Measurements from ENCODE around the gene ABCC5. TPM values are rescaled to one million over a fixed set of nuclear protein-coding genes. Genes with fewer than 3 reads are reported as not detected.

ABCC5 gene
- total RNA-seq (2021) (133 and 151 TPM in 2 replicates), Bru-seq, nascent RNA (percentile 89 among the genes with signal in this experiment), BruChase-seq, experiment 1, labeled RNA remaining after a 2-hour chase (percentile 93 among the genes with signal in this experiment), BruChase-seq, experiment 2, labeled RNA remaining after a 6-hour chase (percentile 90 among the genes with signal in this experiment)
- long read RNA-seq, full-length matches to known transcripts = 94 of 162 reads
- long read RNA-seq, partial matches to known transcripts = 37 of 162 reads
- long read RNA-seq, other reads (novel, unspliced or antisense) = 31 of 162 reads

DNA sequence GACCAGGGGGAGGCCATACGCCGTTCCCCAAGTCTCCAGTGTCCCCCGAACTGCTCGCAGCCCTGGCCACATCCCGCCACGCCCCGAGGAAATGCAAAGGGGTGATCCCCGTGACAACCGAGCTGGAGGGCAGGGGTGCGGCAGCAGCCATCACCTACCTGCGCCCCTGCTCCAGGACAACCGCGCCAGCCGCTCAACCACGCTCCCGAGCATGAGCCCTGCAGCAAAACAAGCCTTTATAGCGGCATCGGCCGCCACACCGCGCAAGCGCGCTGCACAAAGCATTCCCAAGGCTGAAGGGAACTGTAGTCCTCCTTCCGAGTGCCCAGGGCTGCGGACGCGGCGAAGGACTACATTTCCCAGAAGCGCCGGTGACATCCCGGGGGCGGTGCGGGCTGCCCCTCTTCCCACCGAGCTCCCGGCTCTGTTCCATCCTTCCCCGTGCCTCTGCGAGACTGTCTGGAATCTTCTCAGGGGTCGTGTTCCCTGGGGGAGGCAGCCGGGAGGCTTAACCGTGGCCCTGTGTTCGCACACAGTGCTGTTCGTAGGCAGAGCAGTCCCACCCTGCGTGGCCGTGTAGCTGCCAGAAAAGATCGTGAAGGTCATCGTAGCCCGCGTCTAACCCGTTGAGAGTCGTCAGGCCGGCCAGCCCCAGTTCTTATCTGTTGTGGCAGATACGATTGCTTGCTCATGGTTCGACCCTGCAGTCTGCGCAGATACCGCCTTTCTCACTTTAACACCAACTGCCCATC lies at the start of gene ABCC5:
ABCC5 (minus strand) TSS at position 213 of the 752 bp plus-strand sequence. CDS start 3,492 bp downstream, outside the sequence.
- no peaks in the 10 kb centered on the region for H3K27me3 ChIP-seq (ENCODE audit: insufficient read depth, low read depth)
- ChIA-PET CTCF (interaction anchor here (0.6 to 1.4 kb wide), 5 partner anchors 12 to 290 kb away, joined by 3 to 8 read pairs (median 5); no protein-coding TSS in a partner anchor), POLR2A (ENCODE audit: unreplicated experiment) (interaction anchor here (0.5 to 1.0 kb wide), 6 partner anchors 15 to 1576 kb away, joined by 3 to 8 read pairs (median 4); no protein-coding TSS in a partner anchor)
- peak within 1 kb of the TSS; percentile 99 for H3K4me3 ChIP-seq
- H3F3A ChIP-seq (ENCODE audit: insufficient read depth, low read depth) = peaks cover 10% of the 10 kb centered on the region
- H3K36me3 ChIP-seq (ENCODE audit: low read depth) = peaks cover 18% of the 10 kb centered on the region
- intact Hi-C loops (cut with micrococcal nuclease; ENCODE audit: unreplicated experiment) = loop anchor here (1.0 to 5.0 kb wide), 7 partner anchors 12 to 344 kb away; partner anchors contain the start of genes CLCN2 and POLR2H
- no peaks in the 10 kb centered on the region for H4K20me1 ChIP-seq (ENCODE audit: insufficient read depth)
- TF ChIP-seq, protein P1, sequence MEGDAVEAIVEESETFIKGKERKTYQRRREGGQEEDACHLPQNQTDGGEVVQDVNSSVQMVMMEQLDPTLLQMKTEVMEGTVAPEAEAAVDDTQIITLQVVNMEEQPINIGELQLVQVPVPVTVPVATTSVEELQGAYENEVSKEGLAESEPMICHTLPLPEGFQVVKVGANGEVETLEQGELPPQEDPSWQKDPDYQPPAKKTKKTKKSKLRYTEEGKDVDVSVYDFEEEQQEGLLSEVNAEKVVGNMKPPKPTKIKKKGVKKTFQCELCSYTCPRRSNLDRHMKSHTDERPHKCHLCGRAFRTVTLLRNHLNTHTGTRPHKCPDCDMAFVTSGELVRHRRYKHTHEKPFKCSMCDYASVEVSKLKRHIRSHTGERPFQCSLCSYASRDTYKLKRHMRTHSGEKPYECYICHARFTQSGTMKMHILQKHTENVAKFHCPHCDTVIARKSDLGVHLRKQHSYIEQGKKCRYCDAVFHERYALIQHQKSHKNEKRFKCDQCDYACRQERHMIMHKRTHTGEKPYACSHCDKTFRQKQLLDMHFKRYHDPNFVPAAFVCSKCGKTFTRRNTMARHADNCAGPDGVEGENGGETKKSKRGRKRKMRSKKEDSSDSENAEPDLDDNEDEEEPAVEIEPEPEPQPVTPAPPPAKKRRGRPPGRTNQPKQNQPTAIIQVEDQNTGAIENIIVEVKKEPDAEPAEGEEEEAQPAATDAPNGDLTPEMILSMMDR (conservative IDR thresholded peaks at IDR 0.05) = peak; percentile 83
- no peak for TF ChIP-seq EZH2 (IDR thresholded peaks at IDR 0.05; ENCODE audit: low read depth)
- peaks cover 34% of the 10 kb centered on the region for H3K4me1 ChIP-seq (replicated peaks; ENCODE audit: insufficient read depth)
- DNase-seq = peak; percentile 87 to 94
- peaks cover 49% of the 10 kb centered on the region for H3K79me2 ChIP-seq (ENCODE audit: low read depth)
- peak within 1 kb of the TSS; percentile 93 for H3K4me2 ChIP-seq
- H3K9me3 ChIP-seq (ENCODE audit: insufficient read depth, low read depth) = peaks cover 2% of the 10 kb centered on the region; the same call in 1 of the 2 replicates
- H2AFZ ChIP-seq = peak within 1 kb of the TSS; percentile 99
- H3K27ac ChIP-seq = peak within 1 kb of the TSS; percentile 58
- TSS peak; percentile 90 for BruUV-seq (replicated peaks)
- H3K9me2 ChIP-seq (ENCODE audit: insufficient read depth) = no peaks in the 10 kb centered on the region

DNA sequence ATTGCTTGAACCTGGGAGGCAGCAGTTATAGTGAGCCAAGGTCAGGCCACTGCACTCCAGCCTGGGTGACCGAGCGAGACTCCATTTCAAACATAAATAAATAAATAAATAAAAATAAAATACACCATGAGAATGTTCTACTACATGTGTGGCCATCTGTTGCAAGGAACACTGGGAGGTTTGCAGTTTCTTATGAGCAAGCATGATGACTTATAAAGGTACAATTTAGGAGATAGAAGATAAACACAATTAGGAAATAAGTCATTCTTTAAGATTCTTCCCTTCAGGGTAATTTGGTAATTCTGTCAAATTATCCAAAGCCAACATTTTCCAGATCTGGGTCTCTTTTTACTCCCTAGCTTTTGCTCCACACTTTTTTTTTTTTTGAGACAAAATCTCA lies 48.5 kb upstream of the ABCC5 start:
- Histone ChIP-seq H3K27ac (no peak overlapping the region), H3K4me3 (no peak overlapping the region), H3K27me3 (ENCODE audit: insufficient read depth, low read depth) (no peaks in the 10 kb centered on the region), H3F3A (ENCODE audit: insufficient read depth, low read depth) (no peaks in the 10 kb centered on the region), H2AFZ (no peak overlapping the region), H3K4me2 (no peak overlapping the region), H3K9me3 (ENCODE audit: insufficient read depth, low read depth) (0 out of 2 replicates have a peak, but pooled peaks cover 8% of the 10 kb centered on the region), H3K9me2 (ENCODE audit: insufficient read depth) (no peaks in the 10 kb centered on the region), H3K79me2 (ENCODE audit: low read depth) (no peaks in the 10 kb centered on the region), H4K20me1 (ENCODE audit: insufficient read depth) (no peaks in the 10 kb centered on the region), H3K36me3 (ENCODE audit: low read depth) (no peaks in the 10 kb centered on the region), H3K4me1 (replicated peaks; ENCODE audit: insufficient read depth) (no peaks in the 10 kb centered on the region)
- no peak for TF ChIP-seq EZH2 (IDR thresholded peaks at IDR 0.05; ENCODE audit: low read depth)
- TF ChIP-seq, protein P1 (conservative IDR thresholded peaks at IDR 0.05) = no peak
- ChIA-PET POLR2A (ENCODE audit: unreplicated experiment) (no interaction called here), CTCF (no interaction called here)
- intact Hi-C loops (cut with micrococcal nuclease; ENCODE audit: unreplicated experiment) = no loop called here
- DNase-seq = no peak
- no TSS peak for BruUV-seq (replicated peaks)

- no TSS peak for BruUV-seq (replicated peaks)
- intact Hi-C loops (cut with micrococcal nuclease; ENCODE audit: unreplicated experiment) = no loop called here
- H3K79me2 ChIP-seq (ENCODE audit: low read depth) = no peaks in the 10 kb centered on the region
- ChIA-PET POLR2A (ENCODE audit: unreplicated experiment) (no interaction called here), CTCF (no interaction called here)
- H3K27me3 ChIP-seq (ENCODE audit: insufficient read depth, low read depth) = no peaks in the 10 kb centered on the region
- no peak overlapping the region for H3K4me3 ChIP-seq
- no peaks in the 10 kb centered on the region for H3K9me3 ChIP-seq (ENCODE audit: insufficient read depth, low read depth)
- H3K4me2 ChIP-seq = no peak overlapping the region
- DNase-seq = no peak
- H3K9me2 ChIP-seq (ENCODE audit: insufficient read depth) = no peaks in the 10 kb centered on the region
- H3K36me3 ChIP-seq (ENCODE audit: low read depth) = no peaks in the 10 kb centered on the region
- H4K20me1 ChIP-seq (ENCODE audit: insufficient read depth) = no peaks in the 10 kb centered on the region
- no peaks in the 10 kb centered on the region for H3F3A ChIP-seq (ENCODE audit: insufficient read depth, low read depth)
- H3K4me1 ChIP-seq (replicated peaks; ENCODE audit: insufficient read depth) = no peaks in the 10 kb centered on the region
- no peak overlapping the region for H3K27ac ChIP-seq
- no peak overlapping the region for H2AFZ ChIP-seq
- TF ChIP-seq, protein P1 (conservative IDR thresholded peaks at IDR 0.05) = no peak
Measured at GRCh38 chr3:184062637-184063036, 45.0 kb upstream of the ABCC5 start.

Data from PC-9 (cell line).